Brain microvascular endothelial cell (primary cell): Measurements from ENCODE around the gene CHTF8.

ENCODE experiments used
- DNase-seq: peaks from one replicate; pipeline ENCODE4 v3.0.0-alpha.2; 2020
- H3K27ac ChIP-seq: fragments of 250-450 bp; sonication (Bioruptor Pico); 2 replicates; pipeline ENCODE4 v1.5.1; 2020; ENCODE audit warnings: mild to moderate bottlenecking, moderate library complexity
- H3K27me3 ChIP-seq: fragments of 250-450 bp; sonication (Bioruptor Pico); replicated peaks from 2 replicates; pipeline ENCODE4 v1.5.1; 2020; ENCODE audit warnings: mild to moderate bottlenecking
- H3K36me3 ChIP-seq: fragments of 250-450 bp; sonication (Bioruptor Pico); replicated peaks from 2 replicates; pipeline ENCODE4 v1.5.1; 2020; ENCODE audit warnings: mild to moderate bottlenecking
- H3K4me3 ChIP-seq: 2 replicates; pipeline ENCODE4 v1.5.1; 2011; ENCODE audit warnings: low read depth, mild to moderate bottlenecking, control low read depth, low read length, moderate library complexity
- CTCF ChIP-seq: IDR thresholded peaks from 2 replicates; pipeline ENCODE4 v1.5.1; 2011; ENCODE audit warnings: low read depth, mild to moderate bottlenecking, moderate library complexity, low read length, control low read depth, inconsistent platforms; ENCODE audit errors: missing control alignments
- in situ Hi-C: cut with HindIII; loops from 2 replicates; pipeline ENCODE4 v1.10.0; 2017; ENCODE audit warnings: low sequenced_read_pairs, low pct_ligation_motif_present

Gene CHTF8

GRCh38 chr16:69116256-69116875 is 16.0 kb downstream of the CHTF8 start:
- TF ChIP-seq CTCF: no peak
- H3K27ac ChIP-seq: no peak overlapping the region
- H3K4me3 ChIP-seq: no peak overlapping the region
- no peaks in the 10 kb centered on the region for H3K27me3 ChIP-seq
- in situ Hi-C loops: loop anchor here (25.0 kb wide), 2 partner anchors 104 to 204 kb away; no protein-coding TSS in a partner anchor
- peaks cover 37% of the 10 kb centered on the region for H3K36me3 ChIP-seq
- no peak for DNase-seq

- TF ChIP-seq CTCF: no peak
- no peak for DNase-seq
- H3K36me3 ChIP-seq: peaks cover 33% of the 10 kb centered on the region
- in situ Hi-C loops: loop anchor here (25.0 kb wide), 2 partner anchors 104 to 204 kb away; no protein-coding TSS in a partner anchor
- H3K27me3 ChIP-seq: no peaks in the 10 kb centered on the region
- no peak overlapping the region for H3K27ac ChIP-seq
- no peak overlapping the region for H3K4me3 ChIP-seq
Measured at GRCh38 chr16:69115837-69116236, 16.6 kb downstream of the CHTF8 start.

- Histone ChIP-seq H3K36me3 (peaks cover 29% of the 10 kb centered on the region), H3K27me3 (no peaks in the 10 kb centered on the region), H3K4me3 (no peak overlapping the region), H3K27ac (no peak overlapping the region)
- in situ Hi-C loops: loop anchor here (25.0 kb wide), 2 partner anchors 103 to 203 kb away; no protein-coding TSS in a partner anchor
- no peak for DNase-seq
- no peak for TF ChIP-seq CTCF
Measured at GRCh38 chr16:69115361-69115760, 17.0 kb downstream of the CHTF8 start.

GRCh38 chr16:69114976-69115355 is 17.4 kb downstream of the CHTF8 start:
- no peak for TF ChIP-seq CTCF
- Histone ChIP-seq H3K27ac (no peak overlapping the region), H3K36me3 (peaks cover 25% of the 10 kb centered on the region), H3K27me3 (no peaks in the 10 kb centered on the region), H3K4me3 (no peak overlapping the region)
- in situ Hi-C loops: loop anchor here (25.0 kb wide), 2 partner anchors 103 to 203 kb away; no protein-coding TSS in a partner anchor
- DNase-seq: no peak

- Histone ChIP-seq H3K27me3 (no peaks in the 10 kb centered on the region), H3K4me3 (no peak overlapping the region), H3K36me3 (peaks cover 20% of the 10 kb centered on the region), H3K27ac (no peak overlapping the region)
- no peak for DNase-seq
- no peak for TF ChIP-seq CTCF
- in situ Hi-C loops: loop anchor here (25.0 kb wide), 2 partner anchors 102 to 202 kb away; no protein-coding TSS in a partner anchor
Measured at GRCh38 chr16:69114346-69114975, 17.9 kb downstream of the CHTF8 start.
